GM19452 (cell line): Measurements from ENCODE around the gene NTRK1.

ENCODE experiments used
- ATAC-seq: cut with Tn5 transposase; IDR thresholded peaks from one replicate; pipeline ENCODE4 v1.9.1; 2021; ENCODE audit not compliant: unreplicated experiment

NTRK1 gene

DNA sequence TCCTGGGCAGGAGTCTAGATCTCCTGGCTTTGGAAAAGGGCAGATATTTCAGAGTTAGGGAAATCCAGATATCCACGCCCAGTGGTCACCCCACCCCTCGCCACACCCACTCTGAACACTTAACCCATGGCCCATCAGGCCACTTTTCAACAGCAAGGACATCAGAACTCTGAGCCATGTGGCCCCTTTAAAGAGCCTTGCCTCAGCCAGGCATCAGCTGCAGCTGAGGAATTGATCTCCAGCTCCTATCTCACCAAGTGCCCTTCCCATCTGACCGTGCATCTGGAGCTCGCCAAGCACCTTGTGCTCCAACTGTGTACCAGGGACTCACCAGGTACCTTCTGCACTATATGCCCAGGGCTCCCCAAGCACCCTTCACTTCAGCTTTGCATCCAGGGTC is 23.8 kb upstream of the NTRK1 start:
- ATAC-seq: no peak

DNA sequence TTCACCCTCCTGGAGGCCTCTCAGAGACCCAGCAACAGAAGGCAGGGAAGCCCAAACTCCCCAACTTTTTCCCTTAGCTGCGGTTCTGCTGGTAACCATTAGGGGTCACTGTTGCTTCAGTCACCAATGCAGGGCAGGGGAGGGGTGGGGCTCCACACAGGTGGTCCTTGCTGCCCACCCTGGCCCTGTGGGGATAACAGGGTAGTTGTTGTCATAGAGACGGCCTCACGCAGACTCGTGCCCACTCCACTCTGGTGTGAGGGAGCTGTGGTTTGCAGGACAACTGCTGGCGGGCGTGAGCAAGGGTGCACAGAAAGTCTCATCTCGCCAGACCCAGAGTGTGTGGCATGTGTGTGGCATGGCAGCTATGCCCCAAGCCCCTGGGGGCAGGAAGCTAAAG is 21.7 kb upstream of the NTRK1 start:
- no peak for ATAC-seq

DNA sequence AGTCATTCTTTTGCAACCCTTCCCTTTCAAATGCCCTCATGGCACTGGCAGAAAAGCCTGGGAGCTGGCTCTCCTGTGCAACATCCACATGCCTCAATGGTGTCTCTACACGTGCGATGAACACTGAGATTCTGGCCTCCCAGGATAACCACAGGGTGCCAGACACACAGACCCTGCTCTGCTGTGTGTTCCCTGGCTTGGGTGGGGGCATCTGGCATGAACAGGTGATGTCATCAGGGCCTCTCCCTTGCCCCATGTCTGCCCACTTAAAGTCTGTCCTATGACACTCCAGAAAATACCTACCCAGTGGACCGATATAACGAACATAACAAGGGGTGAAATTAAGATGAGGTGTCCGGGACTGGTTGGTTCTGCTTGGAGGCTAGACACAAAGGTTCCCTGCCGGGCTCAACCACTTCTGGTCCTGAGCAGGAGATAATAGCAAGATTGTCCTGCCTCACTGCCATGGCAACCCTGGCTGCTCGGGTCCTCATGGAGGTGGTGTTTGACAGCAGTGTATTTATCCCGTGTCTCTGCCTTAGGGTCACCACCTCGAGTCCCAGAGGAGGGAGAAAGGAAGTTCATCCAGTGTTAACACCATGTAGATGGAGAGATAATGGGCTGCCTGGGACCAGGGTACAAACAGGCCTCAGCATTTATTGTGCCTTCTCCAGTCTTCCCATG is 21.1 kb upstream of the NTRK1 start:
- ATAC-seq: no peak

DNA sequence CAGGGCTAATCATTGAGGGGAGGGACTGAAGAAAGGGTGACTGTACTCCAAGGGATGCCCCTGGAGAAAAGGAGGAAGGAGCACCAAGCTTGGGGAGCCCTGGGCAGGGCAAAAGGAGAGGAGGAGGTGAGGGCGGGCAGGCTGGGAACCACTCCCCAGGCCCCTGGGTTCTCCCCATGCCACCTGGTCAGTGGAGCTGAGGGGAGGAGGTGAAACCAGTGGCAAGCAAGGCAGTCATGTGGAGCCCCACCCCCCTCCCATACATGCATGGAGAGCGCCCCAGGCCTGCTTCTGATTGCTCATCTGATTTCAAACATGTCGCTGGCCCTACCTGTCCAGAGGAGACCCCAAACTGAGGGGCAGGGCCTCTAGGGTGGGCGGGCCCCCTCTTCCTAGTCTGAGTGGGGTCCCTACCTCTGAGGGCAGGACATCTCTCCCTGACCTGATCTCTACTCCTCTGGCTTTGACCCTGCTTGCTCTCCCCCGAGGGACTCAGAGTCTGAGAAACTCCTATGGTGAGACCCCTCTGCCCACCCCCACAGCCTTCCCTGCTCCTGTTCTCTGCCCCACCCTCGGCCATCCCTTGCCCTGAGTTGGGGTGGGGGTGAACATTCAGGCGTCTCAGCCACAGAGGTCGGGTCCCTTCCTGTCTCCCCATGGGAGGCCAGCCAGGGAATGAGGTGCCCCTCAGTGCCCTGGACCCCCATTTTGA is 20.3 kb upstream of the NTRK1 start:
- no peak for ATAC-seq

DNA sequence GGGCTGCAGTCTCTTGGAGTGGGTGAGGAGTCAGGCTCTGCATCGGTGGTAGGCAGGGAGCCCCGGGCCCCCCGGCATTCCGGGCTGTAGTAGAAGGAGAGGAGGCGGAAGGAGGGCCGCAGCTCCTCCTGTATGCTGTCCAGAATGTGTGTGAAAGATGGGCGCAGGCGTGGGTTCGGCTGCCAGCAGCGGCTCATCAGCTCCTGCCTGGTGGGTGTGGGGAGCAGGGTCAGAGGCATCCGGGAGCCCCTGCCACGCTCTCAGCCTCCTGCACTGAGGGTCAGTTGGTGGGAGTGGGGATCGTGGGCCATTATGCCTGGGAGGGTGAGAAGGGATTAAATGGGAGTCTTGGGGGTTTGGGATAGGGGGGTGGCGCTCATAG is 19.8 kb upstream of the NTRK1 start:
- no peak for ATAC-seq

DNA sequence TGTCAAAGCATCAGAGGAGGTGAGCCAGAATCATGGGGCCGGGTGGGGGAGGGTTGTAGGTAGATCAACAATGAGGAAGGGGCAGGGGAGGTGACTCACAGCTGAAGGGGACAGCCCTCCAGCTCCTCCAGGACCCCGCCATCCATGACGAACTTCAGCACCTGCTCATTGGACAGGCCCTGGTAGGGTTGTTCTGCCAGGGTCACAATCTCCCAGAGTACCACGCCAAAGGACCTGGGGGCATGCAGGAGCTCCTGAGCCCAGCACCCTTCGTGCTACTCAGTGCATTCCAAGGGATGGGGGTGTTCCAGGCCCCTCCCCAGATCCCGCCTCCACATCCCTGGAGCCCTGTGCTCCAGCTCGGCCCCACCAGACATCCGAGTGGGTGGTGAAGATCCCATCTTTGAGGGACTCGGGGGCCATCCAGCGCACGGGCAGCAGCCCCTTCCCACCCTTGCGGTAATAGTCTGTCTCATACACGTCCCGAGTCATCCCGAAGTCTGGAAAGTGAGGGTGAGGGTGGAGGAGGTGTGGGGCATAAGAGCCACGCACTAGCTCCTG is 19.3 kb upstream of the NTRK1 start:
- no peak for ATAC-seq

DNA sequence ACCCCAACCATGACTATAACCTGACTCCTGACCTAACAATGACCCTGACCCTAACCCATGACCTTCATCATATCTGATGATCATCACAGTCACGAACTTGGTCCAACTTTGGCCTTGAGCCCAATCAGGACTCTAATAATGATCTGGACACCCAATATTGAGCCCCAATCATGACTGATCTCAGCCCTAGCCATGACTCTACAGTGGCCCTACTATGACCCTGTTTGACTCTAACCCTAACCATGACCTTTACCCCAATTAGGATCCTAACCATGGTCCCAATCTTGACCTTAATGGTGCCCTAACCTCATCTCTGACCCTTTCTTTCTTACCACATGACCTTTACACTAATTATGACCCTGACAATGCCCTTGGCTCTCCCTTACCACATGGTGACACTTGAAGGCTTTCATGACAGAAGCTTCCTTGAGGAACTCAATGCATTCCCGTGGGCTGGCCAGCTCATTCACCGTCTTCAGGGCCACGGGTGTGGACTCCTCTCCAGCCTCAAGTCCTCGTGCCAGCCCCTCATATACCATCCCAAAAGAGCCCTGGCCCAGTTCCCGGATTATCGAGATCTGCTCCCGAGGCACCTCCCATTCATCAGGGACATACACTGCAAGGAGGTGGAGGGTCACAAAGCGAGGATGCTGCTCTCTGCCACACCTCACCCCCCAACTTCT is 17.9 kb upstream of the NTRK1 start:
- no peak for ATAC-seq

DNA sequence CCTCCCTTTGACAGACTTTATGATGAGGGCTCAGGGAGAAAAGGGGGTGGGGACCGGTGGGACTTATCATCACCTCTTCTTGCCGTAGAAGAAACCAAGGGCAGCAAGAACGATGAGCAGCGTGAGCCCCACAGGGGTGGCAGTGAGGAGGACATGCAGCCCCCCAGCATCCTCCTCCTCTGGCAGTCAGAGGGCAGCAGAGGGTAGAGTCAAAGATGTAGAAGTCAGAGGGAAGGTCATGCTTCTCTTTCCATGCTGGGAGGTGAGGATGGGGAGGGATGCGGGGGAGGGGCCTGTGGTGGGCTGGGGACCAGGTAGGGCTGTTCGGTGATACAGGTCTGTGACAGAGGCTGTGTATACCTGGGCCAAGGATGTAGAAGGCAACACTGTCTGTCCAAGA is 16.6 kb upstream of the NTRK1 start:
- no peak for ATAC-seq

DNA sequence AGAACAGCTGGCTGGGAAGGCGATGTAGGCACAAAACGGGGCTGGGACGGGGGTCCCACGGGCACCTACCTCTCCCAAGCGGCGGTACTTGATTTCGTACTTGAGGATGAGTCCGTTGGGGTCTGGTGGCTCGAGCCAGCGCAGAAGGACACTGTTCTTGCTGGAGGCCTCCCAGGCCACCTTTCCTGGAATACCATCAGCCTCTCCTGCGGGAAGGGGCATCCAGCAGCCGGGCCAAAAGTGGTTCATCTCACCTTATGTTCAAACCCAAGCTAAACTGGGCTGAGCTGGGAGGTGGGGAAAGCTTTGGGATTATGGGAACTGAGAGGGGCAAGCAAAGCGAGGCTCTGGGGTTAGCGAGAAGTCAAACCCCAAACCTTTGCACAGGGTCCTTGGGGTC is 16.0 kb upstream of the NTRK1 start:
- ATAC-seq: no peak

DNA sequence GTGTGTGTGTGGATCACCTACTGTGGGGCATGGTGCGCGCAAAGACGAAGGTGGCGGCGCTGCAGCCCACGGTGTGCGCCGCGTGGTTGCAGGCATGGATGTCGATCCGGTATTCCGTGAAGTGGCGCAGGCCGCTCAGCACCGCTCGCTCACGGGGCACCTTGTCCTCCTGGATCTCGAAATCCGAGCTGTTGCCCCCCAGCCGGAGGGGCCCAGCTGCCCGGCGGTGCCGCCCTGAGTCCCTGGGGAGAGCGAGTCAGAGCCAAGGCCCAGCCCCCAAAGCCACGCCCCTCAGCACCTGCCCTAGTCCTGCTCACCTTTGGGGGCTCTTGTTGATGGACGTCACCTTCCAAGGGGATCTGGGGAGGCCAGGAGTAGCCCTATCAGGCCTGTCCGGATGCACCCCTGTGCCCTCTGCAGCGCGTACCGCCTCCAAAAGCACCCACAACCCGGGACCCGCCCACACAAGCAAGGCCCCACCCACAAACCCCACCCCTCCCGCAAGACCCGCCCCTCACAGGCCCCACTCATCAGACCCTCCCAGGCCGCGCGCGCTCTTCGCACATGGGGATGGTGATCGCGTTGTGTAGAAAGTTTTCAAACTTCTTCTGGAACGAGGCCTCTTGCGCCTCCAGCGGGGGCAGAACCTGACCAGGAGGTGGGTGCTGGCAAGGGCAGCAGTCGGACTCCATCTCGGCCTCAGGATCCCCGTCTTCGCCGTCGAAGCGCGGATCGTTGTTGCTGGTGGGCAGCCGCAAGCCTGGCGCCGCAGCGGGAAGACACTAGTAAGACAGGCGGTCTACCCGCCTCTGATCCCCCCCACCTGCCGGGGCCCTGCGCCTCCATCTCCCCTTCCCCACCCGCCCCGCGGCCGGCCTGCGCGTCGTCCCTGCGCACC is 15.4 kb upstream of the NTRK1 start:
- ATAC-seq: no peak

DNA sequence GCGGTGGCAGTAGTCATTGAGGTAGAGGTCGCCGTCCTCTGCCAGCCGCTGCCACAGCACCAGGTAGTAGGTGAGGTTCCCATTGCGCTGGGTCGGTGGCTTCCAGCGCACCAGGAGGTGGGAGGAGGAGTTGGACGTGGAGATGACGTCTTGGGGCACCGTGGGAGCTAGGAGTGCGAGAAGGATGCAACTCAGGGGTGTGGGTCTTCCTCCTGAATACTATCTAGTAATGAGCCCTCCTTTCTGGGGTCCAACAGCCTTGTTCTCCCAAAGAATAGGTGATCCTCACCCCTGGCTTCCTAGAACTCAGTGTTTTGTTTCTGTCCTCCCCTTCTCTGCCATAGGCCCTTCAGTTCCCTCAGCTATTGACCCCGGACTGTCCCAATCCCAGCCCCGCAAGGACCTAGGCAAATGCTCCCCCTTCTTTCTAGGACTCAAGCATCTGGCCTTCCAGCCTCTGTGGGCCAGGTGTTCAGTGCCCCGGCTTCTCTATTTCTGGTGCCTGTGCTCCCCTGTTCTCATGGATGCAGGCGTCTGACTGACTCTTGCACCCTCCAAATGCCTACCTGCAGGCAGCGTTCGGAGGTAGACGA is 14.6 kb upstream of the NTRK1 start:
- no peak for ATAC-seq

DNA sequence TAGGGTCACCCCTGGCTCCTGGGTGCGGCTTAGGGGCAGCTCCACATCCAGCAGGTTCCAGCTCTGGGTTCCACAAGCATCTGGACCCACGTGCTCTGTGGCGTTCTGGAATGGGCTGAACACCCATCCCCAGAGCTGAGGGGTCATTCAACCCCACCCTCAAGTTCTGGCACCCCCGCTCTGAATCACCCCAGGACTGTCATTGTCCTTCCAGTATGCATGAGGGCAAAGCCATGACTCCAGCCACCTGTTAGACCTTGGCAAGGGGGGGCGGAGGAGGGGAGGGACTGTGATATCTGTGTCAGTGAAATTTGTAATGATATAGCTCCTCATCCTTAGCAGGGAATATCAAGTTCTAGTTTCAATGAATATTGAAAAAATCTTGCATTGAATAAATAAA is 14.0 kb upstream of the NTRK1 start:
- no peak for ATAC-seq

DNA sequence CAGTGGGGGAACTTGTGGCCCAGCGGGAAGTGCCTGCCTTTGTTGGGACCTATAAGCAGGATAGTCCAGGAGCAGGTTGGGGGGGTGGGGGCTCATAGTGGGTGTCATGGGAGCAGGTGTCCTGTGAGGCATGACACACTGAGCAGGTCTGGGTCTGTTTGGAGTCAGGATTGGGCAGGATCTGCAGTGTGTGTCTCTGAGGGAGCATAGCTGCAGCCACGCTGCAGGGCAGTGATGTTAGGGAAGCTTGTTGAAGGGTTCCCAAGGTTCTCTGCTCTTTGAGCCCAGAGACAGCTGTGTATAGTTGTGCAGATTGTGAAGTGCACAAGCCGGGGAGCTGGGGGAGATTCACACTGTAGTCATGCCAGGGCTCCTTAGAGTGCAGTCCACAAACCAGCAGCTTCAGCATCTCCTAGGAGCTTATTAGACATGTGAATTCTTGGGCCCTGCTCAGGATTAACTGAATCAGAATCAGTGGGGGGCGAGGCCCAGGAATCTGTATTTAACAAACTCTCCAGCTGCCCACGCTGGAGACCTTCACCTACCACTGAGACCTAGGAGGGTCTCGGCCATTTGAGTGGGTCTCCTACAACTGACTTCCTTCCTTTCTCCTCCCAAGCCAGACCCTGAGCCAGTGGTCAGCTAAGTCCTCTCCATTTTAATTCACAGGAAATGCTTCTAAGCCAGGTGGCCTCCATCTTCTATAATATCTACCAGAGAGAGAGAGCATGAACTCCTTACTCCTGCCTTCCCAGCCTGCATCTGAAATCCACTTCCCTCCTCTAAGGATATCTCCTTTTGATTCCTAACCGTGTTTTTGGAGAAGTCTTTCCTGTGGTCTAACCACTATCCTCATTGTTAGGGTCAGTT is 12.8 kb upstream of the NTRK1 start:
- no peak for ATAC-seq

DNA sequence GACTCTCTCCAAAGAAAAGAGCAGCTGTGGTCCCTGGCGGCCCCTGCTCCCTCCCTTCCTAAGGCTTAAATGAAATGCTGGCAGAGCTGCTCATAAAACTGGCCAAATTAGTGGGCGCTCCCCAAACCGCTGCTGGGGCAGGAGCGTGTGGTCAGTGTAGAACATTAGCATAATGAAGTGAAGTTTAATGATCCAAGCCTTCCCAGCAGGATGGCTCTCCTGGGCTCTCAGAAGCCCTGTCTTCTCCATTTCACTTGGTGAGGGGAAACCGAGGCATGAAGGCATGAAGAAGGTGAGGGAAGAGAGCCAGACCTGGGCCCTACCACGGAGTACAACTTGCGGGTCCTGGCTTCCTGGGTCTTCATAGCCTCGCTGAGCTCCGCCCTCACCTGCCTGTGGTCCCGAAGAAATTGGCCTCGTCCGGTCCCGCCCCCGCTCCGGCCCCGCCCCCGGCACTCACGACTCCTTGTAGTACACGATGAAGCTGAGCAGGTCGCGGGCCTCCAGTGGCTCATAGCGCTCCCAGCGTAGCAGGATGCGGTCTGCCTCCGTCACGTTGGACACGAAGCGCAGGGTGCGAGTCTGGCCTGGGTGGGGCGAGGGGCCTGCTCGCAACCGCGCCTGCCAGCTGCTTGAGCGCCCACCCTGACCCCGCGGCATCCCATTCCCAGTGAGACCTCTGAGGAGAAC is 12.1 kb upstream of the NTRK1 start:
- no peak for ATAC-seq

DNA sequence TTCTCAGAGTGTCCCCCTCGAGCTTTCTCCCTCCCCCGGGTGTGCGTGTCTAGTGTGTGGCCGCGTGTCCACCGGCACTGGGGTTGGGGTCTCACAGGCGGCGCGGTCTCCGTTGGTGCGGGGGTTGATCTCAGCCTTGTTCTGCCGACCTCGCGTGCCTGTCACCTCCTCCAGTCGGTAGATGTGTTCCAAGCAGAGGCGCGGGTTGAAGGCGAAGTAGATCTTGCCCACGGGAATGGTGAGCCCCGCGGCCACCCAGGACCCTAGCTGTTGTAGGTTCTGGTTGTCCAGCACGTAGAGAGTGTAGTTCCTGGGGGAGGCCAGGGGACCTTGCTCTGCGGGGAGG is 11.5 kb upstream of the NTRK1 start:
- ATAC-seq: no peak

DNA sequence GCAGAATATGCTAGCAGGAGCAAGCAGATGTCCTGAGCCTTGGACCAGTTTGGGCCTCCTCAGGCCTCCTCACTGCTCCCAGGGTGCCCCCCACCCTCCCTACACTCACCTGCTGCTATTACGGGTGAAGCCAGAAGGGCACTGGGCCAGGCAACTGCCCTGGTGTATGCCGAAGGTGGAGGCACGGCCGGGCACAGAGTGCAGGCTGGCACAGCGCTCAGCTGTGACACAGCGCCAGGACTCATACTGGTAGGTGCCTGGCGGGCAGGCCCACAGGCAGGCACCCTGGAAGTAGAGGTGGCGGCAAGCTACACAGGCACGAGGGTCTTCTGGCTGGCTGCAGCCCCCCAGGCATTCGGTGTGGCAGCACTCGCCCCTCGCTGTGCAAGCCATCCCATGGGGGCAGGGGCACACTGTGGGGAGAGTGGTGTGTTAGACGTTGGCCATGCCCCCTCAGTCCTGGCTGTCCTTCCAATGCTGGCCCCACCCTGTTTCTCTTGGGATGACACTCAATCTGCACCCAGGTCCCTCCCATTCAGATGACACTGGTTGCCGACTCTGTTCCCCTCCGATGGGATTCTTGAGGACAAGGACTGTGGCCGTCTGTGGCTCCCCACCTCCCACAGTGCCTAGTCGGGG is 8.8 kb upstream of the NTRK1 start:
- no peak for ATAC-seq

DNA sequence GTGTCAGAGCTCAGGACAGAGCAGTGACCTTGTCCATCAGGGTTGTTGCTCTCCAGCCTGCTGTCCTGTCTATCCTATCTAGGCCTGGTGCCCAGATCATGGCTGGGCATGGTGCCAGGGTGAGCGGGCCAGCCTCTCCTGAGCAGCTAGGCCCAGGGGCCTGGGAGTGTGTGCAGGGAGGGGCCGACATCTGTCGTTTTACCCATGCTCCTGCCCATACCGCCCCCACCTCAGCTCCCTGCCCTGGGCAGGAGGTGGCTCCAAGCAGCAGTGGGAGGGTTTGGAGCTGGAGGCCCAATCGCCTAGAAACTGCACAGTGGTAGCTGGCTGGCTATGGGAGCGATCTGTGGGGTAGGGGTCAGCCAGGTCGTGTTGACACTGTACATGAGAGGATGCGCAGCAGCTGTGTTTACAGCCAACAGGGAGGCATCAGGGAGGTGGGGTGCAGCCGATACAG is 8.2 kb upstream of the NTRK1 start:
- ATAC-seq: no peak

DNA sequence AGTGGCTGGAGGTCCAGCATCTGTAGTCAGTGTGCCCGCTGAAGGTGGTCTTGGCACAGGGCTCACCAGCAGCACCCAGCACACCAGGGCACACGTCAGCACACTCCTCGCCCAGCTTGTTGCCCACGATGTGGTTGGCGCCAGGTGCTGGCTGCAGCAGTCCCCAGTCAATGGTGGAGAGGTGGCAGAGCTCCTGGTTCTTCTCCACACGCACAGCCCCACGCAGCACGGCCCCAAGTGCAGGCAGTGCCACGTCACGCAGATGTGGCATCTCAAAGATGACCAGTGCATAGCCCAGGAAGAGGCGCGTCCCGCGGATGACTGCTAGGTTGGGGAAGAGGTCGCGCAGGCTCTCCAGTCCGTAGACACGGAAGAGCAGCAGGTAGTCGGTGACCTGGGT is 6.9 kb upstream of the NTRK1 start:
- no peak for ATAC-seq

DNA sequence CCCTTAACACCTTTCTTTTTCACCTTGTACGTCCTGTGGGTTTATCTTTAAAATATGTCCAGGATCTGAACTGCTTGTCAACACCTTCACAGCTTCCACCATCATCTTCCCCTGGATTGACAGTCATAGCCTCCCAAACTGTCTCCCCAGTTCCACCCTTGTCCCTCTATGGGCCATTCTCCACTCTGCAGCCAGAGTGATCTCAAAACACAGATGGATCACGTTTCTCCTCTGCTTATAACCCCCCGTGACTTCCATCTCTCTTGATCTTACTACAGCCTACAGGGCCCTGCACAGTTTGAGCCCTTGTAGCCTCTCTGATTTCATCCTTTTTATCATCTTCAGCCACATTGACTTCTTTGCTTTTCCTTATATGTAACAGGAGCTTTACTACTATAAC is 6.0 kb upstream of the NTRK1 start:
- ATAC-seq: no peak
